ENCODE data around the gene PACRG. TPM values are rescaled to one million over a fixed set of nuclear protein-coding genes. Genes with fewer than 3 reads are reported as not detected.

Gene PACRG
- total and polyA plus RNA-seq, 4 donors: 0.47 to 3.8 (median 2.4) TPM

GRCh38 chr6:162711376-162711775 is 16.4 kb upstream of the PACRG start:
- 67% methylated on average over 4 of the region's 4 CpGs for WGBS
- no peaks in the 10 kb centered on the region for H3K4me1 ChIP-seq (ENCODE audit: control insufficient read depth in 4 of 4, insufficient read depth in 4 of 4, low read length in 3 of 4)
- H3K27me3 ChIP-seq (ENCODE audit: control insufficient read depth in 4 of 4, insufficient read depth in 4 of 4, low read length in 3 of 4): no peaks in the 10 kb centered on the region
- H3K36me3 ChIP-seq (ENCODE audit: control insufficient read depth in 4 of 4, insufficient read depth in 3 of 4, low read depth in 1 of 4, low read length in 3 of 4): no peaks in the 10 kb centered on the region
- H3K9me3 ChIP-seq (ENCODE audit: control insufficient read depth in 4 of 4, low read length in 3 of 4): no peaks in the 10 kb centered on the region
- H3K27ac ChIP-seq (ENCODE audit: low read depth in 1 of 2, low read length in 2 of 2): no peak overlapping the region
- TF ChIP-seq RXRA (IDR thresholded peaks at IDR 0.05): peak; percentile 14 to 42
- peak in 1 of 2 donors; percentile 67 for TF ChIP-seq RAD21 (IDR thresholded peaks at IDR 0.05)
- peak; percentile 71 for TF ChIP-seq SP1 (IDR thresholded peaks at IDR 0.05)
- no peak for TF ChIP-seq REST (IDR thresholded peaks at IDR 0.05)
- peak; percentile 10 to 62 for TF ChIP-seq HNF4A (conservative IDR thresholded peaks at IDR 0.05)
- TF ChIP-seq ZBTB33 (IDR thresholded peaks at IDR 0.05): no peak
- H3K9ac ChIP-seq (ENCODE audit: low read depth in 1 of 2, low read length in 2 of 2): no peak overlapping the region
- DNase-seq (ENCODE audit: low spot score): no peak
- no peak overlapping the region for H3K4me3 ChIP-seq (ENCODE audit: low read depth in 1 of 3, low read length in 3 of 3)

GRCh38 chr6:162712694-162713093 is 15.1 kb upstream of the PACRG start:
- Histone ChIP-seq H3K4me3 (ENCODE audit: low read depth in 1 of 3, low read length in 3 of 3) (no peak overlapping the region), H3K9me3 (ENCODE audit: control insufficient read depth in 4 of 4, low read length in 3 of 4) (no peaks in the 10 kb centered on the region), H3K36me3 (ENCODE audit: control insufficient read depth in 4 of 4, insufficient read depth in 3 of 4, low read depth in 1 of 4, low read length in 3 of 4) (no peaks in the 10 kb centered on the region), H3K27me3 (ENCODE audit: control insufficient read depth in 4 of 4, insufficient read depth in 4 of 4, low read length in 3 of 4) (no peaks in the 10 kb centered on the region), H3K27ac (ENCODE audit: low read depth in 1 of 2, low read length in 2 of 2) (no peak overlapping the region), H3K9ac (ENCODE audit: low read depth in 1 of 2, low read length in 2 of 2) (no peak overlapping the region), H3K4me1 (ENCODE audit: control insufficient read depth in 4 of 4, insufficient read depth in 4 of 4, low read length in 3 of 4) (no peaks in the 10 kb centered on the region)
- no peak for DNase-seq (ENCODE audit: low spot score)
- TF ChIP-seq RXRA (IDR thresholded peaks at IDR 0.05) (no peak), FOXA1 (IDR thresholded peaks at IDR 0.05) (no peak), JUND (IDR thresholded peaks at IDR 0.05) (no peak), NR2F2 (IDR thresholded peaks at IDR 0.05) (no peak), HNF4G (IDR thresholded peaks at IDR 0.05) (no peak), YY1 (IDR thresholded peaks at IDR 0.05) (no peak), RAD21 (IDR thresholded peaks at IDR 0.05) (no peak), MAX (IDR thresholded peaks at IDR 0.05) (no peak), ATF3 (IDR thresholded peaks at IDR 0.05) (no peak), REST (IDR thresholded peaks at IDR 0.05) (no peak), ZBTB33 (IDR thresholded peaks at IDR 0.05) (no peak), CTCF (IDR thresholded peaks at IDR 0.05; ENCODE audit: low read depth, low read length, missing input control) (no peak), HNF4A (conservative IDR thresholded peaks at IDR 0.05) (no peak), GABPA (IDR thresholded peaks at IDR 0.05 in 1 of 2, conservative IDR thresholded peaks at IDR 0.05 in 1 of 2) (no peak), SP1 (IDR thresholded peaks at IDR 0.05) (no peak), EGR1 (IDR thresholded peaks at IDR 0.05; ENCODE audit: low read depth in 2 of 2) (no peak)
- WGBS: 91% methylated on average over 2 of the region's 2 CpGs
